GM18858 (cell line): ENCODE data around the gene C16orf78.
A peak's percentile ranks its signal among the peaks of the same experiment; 100 is the strongest.

ENCODE experiments used
- ATAC-seq: cut with Tn5 transposase; IDR thresholded peaks from one replicate; pipeline ENCODE4 v1.9.1; 2021; ENCODE audit not compliant: unreplicated experiment

Gene C16orf78

GRCh38 chr16:49428808-49429207 lies 55.2 kb downstream of the C16orf78 start:
- ATAC-seq: no peak

DNA sequence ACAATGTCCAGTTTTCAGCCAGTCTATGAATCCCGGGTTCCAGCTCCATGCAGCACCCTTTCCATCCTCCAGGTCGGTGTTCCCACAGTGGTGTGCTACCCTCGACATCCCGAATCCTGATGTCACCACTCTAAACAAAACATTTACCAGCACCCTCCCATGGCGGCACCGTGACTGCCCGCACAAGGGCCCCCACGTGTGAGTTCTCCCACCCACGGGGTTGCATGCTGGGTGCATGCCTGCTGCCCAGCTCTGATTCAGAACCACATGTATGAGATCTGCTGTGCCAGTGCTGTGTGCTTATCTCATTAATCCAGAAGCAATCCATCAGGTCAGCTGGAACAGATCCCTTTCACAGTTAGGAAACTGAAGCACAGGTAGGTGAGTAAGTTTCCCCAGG lies 57.4 kb downstream of the C16orf78 start:
- no peak for ATAC-seq

DNA sequence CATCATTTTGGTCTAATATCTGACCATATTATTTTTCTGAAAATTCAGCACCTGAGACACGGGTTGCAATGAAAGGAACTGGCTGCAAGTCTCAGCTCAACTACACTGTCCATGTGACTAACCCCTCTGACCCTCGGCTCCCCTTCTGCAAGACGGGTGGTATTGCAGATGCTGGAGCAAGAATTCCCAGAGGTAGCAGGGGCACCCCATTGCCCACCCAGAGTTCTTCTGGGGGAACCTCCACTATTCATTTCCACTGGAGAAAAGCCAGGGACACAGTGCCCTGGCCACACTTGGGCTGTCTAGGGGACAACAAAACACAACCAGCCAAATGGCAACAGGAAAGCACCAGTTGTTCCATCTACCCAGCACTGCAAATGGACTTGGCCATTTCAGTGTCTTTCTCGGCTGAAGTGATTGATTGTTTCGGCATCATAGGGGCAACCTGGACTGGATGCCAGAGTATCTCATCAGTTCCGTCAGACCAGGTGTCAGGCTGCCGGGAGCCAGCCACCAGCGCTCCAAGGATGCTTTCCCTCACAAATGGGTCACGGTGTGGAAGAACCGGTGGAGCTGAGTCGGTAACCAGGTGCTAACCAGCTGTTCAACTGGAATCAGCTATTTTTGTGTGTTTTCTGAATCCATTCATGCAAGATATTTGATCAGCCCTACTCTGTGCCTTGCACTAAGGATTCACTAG lies 58.1 kb downstream of the C16orf78 start:
- no peak for ATAC-seq

GRCh38 chr16:49434733-49435132 lies 61.1 kb downstream of the C16orf78 start:
- no peak for ATAC-seq

GRCh38 chr16:49436181-49436580 lies 62.6 kb downstream of the C16orf78 start:
- ATAC-seq: no peak

- no peak for ATAC-seq
Observed at GRCh38 chr16:49437344-49437743, 63.7 kb downstream of the C16orf78 start.

GRCh38 chr16:49439050-49439449 lies 65.4 kb downstream of the C16orf78 start:
- ATAC-seq: no peak

GRCh38 chr16:49439676-49440075 lies 66.1 kb downstream of the C16orf78 start:
- no peak for ATAC-seq

DNA sequence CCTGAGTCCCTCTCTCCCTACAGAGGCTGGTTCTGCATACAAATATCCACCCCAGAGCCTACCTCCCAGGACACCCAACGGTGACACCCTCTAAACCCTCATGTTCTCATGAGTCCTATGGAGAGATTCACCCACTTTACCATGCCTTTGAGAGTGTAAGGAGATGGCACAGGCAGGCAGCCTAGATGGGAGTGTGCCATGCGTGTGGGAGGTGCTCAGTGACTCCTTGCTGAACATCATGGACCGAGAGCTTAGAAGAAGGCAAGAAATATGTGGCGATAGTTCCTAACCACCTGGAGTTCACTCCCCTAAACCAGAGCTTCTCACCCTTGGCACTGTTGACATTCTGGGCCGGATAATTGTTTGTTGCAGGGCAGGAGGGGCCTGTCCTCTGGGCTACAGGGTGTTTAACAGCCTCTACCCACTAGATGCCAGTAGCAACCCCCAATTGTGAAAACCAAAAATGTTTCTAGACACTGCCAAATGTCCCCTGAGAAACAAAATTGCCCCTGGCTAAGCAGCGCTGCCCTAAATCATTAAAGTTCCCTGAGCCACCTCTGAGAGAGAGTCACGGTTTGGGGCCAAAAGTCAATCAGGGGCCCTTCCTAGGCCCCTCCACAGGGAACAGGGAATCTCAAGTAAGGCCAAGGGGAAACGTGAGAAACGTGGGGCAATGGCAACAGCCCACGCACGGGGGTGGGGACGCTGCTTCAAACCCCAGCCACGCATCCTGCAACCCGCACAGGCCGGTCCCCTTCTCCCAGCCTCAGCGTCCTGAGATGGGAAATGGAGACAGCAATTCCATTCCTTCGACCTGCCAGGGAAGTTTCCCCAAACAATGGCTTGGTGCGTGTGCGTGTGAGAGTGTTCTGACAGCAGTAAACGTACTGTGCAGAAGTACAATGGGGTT lies 66.8 kb downstream of the C16orf78 start:
- ATAC-seq: no peak

DNA sequence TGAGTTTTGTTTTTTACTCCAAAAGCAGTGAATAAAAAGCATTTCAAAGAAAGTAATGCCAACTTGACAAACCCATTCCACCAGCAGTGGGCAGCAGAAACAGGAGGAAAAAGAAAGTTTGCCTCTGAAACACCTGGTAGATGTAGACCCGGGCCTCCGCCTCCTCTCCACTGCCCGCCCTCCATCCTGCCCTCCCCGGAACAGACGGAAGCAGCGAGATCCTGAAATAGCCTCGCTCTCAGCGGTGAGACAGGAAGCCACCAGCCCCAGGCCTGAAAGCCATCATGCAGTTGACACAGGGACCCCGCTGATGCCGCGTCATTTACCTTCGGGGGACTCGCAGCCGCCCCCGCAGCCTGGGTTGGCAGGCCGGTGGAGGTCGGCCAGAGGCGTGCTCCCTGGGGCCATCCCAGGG lies 67.8 kb downstream of the C16orf78 start:
- ATAC-seq: peak; percentile 95

DNA sequence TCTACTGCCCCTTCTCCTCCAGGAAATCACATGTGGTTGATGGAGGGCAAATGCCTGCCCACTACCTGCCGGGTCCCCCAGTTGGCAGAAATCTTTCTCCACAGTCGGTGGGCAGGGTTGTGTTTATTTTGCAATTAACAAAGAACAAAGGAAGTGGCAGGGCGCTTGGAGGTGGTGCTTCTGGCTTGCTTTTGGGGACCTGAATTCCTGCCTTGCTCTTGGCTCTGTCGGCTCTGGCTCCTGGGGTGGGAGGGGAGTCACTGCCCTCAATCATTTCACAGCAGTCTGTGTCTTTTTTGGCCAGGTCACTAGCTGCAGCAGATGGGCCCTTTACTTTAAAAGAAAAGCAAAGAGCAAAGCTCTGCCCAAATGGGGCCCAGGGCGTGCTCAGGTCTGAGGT lies 69.2 kb downstream of the C16orf78 start:
- ATAC-seq: no peak

DNA sequence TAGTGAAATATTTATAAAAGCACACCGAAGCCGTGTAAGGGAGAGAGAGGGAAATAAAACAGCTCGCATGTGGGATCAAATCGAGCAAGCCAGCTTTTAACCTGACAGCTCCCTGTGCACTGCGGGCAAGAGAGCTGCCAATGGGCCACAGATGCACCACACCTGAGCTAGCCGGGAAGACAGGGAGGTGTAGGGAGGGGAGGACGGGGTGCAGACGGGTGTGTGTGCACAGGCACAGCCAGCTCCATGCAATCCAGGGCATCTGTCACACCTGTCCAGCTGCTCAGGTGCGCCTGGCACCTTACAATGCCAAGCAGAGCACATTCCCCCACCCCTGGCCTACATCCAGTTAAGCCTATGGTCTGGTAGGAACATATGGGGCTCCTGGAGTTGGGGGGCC lies 70.0 kb downstream of the C16orf78 start:
- no peak for ATAC-seq

DNA sequence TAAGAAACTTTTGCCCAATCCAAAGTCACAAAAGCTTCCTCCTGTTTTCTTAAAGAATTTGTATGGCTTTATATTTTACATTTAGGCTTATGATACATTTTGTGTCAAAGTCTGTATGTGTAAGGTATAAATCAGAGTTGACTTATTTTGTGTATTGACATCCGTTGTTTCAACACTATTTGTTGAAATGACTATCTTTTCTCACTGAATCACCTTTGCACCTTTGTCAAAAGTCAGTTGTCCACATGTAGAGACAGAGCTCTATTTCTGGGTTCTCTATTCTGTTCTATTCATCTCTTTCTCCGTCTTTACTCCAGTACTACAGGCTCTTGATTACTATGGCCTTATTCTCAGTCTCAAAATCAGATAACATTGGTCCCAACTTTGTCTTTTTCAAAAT lies 73.2 kb downstream of the C16orf78 start:
- no peak for ATAC-seq
